HEK293 (cell line): Measurements from ENCODE around the gene DMGDH.

ENCODE experiments used
- CTCF ChIA-PET: fragments of 350-600 bp; formaldehyde crosslinking; extraction: SDS; loops from one replicate; lab custom pipeline; 2021; ENCODE audit warnings: antibody characterized with exemption; lab: Yijun Ruan, JAX
- POLR2A ChIA-PET: fragments of 300-600 bp; formaldehyde crosslinking; extraction: SDS; loops from one replicate; lab custom pipeline; 2020; ENCODE audit warnings: antibody characterized with exemption, inconsistent platforms; lab: Yijun Ruan, JAX
- H3K27ac ChIP-seq: fragments of 200-500 bp; sonication (Bioruptor generic); 2 replicates; pipeline ENCODE4 v1.5.1; 2014; ENCODE audit warnings: low read depth, low read length, control low read depth, inconsistent platforms; ENCODE audit errors: extremely low read depth
- H3K36me3 ChIP-seq, 2 experiments: fragments of 200-500 bp in 1 of 2; sonication (Bioruptor generic) in 1 of 2; 1 replicate in 1 of 2; 2 replicates in 1 of 2; pipeline ENCODE4 v1.5.1; 2014 to 2017; ENCODE audit warnings: inconsistent platforms in 2 of 2, low read length in 2 of 2; ENCODE audit not compliant: control insufficient read depth in 2 of 2, insufficient read depth in 1 of 2
- H3K4me1 ChIP-seq: fragments of 200-500 bp; sonication (Bioruptor generic); 2 replicates; pipeline ENCODE4 v1.5.1; 2014; ENCODE audit warnings: mild to moderate bottlenecking, low read length, inconsistent platforms; ENCODE audit not compliant: control insufficient read depth, insufficient read depth
- H3K4me3 ChIP-seq: 2 replicates; pipeline ENCODE4 v1.5.1; 2011; ENCODE audit warnings: low read depth, mild to moderate bottlenecking, control low read depth, low read length, moderate library complexity
- H3K9me3 ChIP-seq: fragments of 200-500 bp; sonication (Bioruptor generic); 2 replicates; pipeline ENCODE4 v1.5.1; 2014; ENCODE audit warnings: low read depth, low read length, inconsistent platforms; ENCODE audit not compliant: control insufficient read depth, insufficient read depth
- BCL6B ChIP-seq: fragments of 450-650 bp; formaldehyde crosslinking; IDR thresholded peaks from 2 replicates; pipeline ENCODE4 v1.5.1; 2017; ENCODE audit warnings: missing biosample characterization, missing genetic modification characterization
- EGR2 ChIP-seq: fragments of 450-650 bp; formaldehyde crosslinking; IDR thresholded peaks from 2 replicates; pipeline ENCODE4 v1.5.1; 2016; ENCODE audit warnings: low read depth, missing biosample characterization, missing genetic modification characterization
- FEZF1 ChIP-seq: fragments of 450-650 bp; formaldehyde crosslinking; IDR thresholded peaks from 2 replicates; pipeline ENCODE4 v1.5.1; 2016; ENCODE audit warnings: missing biosample characterization, missing genetic modification characterization
- GFI1B ChIP-seq: fragments of 450-650 bp; formaldehyde crosslinking; IDR thresholded peaks from 2 replicates; pipeline ENCODE4 v1.5.1; 2016; ENCODE audit warnings: missing biosample characterization, missing genetic modification characterization
- HIC1 ChIP-seq: fragments of 450-650 bp; formaldehyde crosslinking; IDR thresholded peaks from 2 replicates; pipeline ENCODE4 v1.5.1; 2016; ENCODE audit warnings: missing biosample characterization, missing genetic modification characterization
- IKZF3 ChIP-seq: fragments of 450-650 bp; IDR thresholded peaks from 2 replicates; pipeline ENCODE4 v1.5.0; 2018; ENCODE audit warnings: missing biosample characterization, mild to moderate bottlenecking, missing genetic modification characterization, moderate library complexity
- OSR2 ChIP-seq: fragments of 450-650 bp; formaldehyde crosslinking; IDR thresholded peaks from 2 replicates; pipeline ENCODE4 v1.5.1; 2016; ENCODE audit warnings: missing biosample characterization, missing genetic modification characterization
- PRDM10 ChIP-seq: fragments of 450-650 bp; formaldehyde crosslinking; IDR thresholded peaks from 2 replicates; pipeline ENCODE4 v1.5.1; 2016; ENCODE audit warnings: missing biosample characterization, missing genetic modification characterization
- PRDM6 ChIP-seq: fragments of 450-650 bp; formaldehyde crosslinking; IDR thresholded peaks from 2 replicates; pipeline ENCODE4 v1.5.1; 2017; ENCODE audit warnings: missing biosample characterization, missing genetic modification characterization
- ZNF157 ChIP-seq: fragments of 450-650 bp; formaldehyde crosslinking; IDR thresholded peaks from 2 replicates; pipeline ENCODE4 v1.5.1; 2016; ENCODE audit warnings: missing biosample characterization, missing genetic modification characterization
- ZNF16 ChIP-seq: fragments of 450-650 bp; formaldehyde crosslinking; IDR thresholded peaks from 2 replicates; pipeline ENCODE4 v1.5.1; 2016; ENCODE audit warnings: low read depth, missing biosample characterization, missing genetic modification characterization
- ZNF239 ChIP-seq: fragments of 450-650 bp; formaldehyde crosslinking; IDR thresholded peaks from 2 replicates; pipeline ENCODE4 v1.5.1; 2016; ENCODE audit warnings: missing biosample characterization, missing genetic modification characterization
- ZNF394 ChIP-seq: fragments of 450-650 bp; formaldehyde crosslinking; IDR thresholded peaks from 2 replicates; pipeline ENCODE4 v1.5.1; 2016; ENCODE audit warnings: missing biosample characterization, missing genetic modification characterization, mild to moderate bottlenecking, moderate library complexity, borderline replicate concordance
- ZNF404 ChIP-seq: fragments of 450-650 bp; formaldehyde crosslinking; IDR thresholded peaks from 2 replicates; pipeline ENCODE4 v1.5.1; 2017; ENCODE audit warnings: missing biosample characterization, missing genetic modification characterization
- ZNF513 ChIP-seq: fragments of 450-650 bp; IDR thresholded peaks from 2 replicates; pipeline ENCODE4 v1.5.1; 2018; ENCODE audit warnings: missing biosample characterization, missing genetic modification characterization
- ZNF549 ChIP-seq: fragments of 450-650 bp; IDR thresholded peaks from 2 replicates; pipeline ENCODE4 v1.5.1; 2018; ENCODE audit warnings: missing biosample characterization, missing genetic modification characterization, mild to moderate bottlenecking, inconsistent platforms, moderate library complexity
- ZNF76 ChIP-seq: fragments of 450-650 bp; formaldehyde crosslinking; IDR thresholded peaks from 2 replicates; pipeline ENCODE4; 2016; ENCODE audit warnings: low read depth, missing biosample characterization, missing genetic modification characterization, borderline replicate concordance
- ZSCAN30 ChIP-seq: fragments of 450-650 bp; IDR thresholded peaks from 2 replicates; pipeline ENCODE4 v1.5.1; 2018; ENCODE audit warnings: missing biosample characterization, mild to moderate bottlenecking, missing genetic modification characterization, moderate library complexity

The DMGDH gene

GRCh38 chr5:78974011-78974410 is 95.5 kb downstream of the DMGDH start (continued):
- no peak for TF ChIP-seq ZNF513 (tag by site-specific recombination)
- no peak for TF ChIP-seq ZNF404
- TF ChIP-seq ZNF394 = no peak
- no peak for TF ChIP-seq EGR2 (tag by site-specific recombination)
- TF ChIP-seq ZNF239 (tag by site-specific recombination) = no peak
- TF ChIP-seq ZNF76 (tag by site-specific recombination) = no peak
- TF ChIP-seq ZNF157 (tag by site-specific recombination) = no peak

GRCh38 chr5:78972654-78973428 is 96.6 kb downstream of the DMGDH start:
- H3K4me3 ChIP-seq = no peak overlapping the region
- ChIA-PET POLR2A (no interaction called here), CTCF (interaction anchor here (0.9 to 2.9 kb wide), 4 partner anchors 8 to 73 kb away, joined by 3 to 11 read pairs (median 8); no protein-coding TSS in a partner anchor)
- H3K9me3 ChIP-seq = no peaks in the 10 kb centered on the region
- H3K4me1 ChIP-seq = peaks cover 20% of the 10 kb centered on the region
- no peaks in the 10 kb centered on the region for H3K36me3 ChIP-seq
- 0 out of 2 replicates have a peak overlapping the region, but pooled peaks have one; percentile 32 for H3K27ac ChIP-seq
- peak; percentile 58 for TF ChIP-seq OSR2 (tag by site-specific recombination)
- peak; percentile 91 for TF ChIP-seq BCL6B (tag by site-specific recombination)
- TF ChIP-seq ZNF394 = peak; percentile 38; the same call in 1 of the 2 replicates
- peak; percentile 76 for TF ChIP-seq GFI1B (tag by site-specific recombination)
- TF ChIP-seq FEZF1 (tag by site-specific recombination) = peak; percentile 65
- TF ChIP-seq HIC1 (tag by site-specific recombination) = no peak
- no peak for TF ChIP-seq ZNF549 (tag by site-specific recombination)
- peak; percentile 62 for TF ChIP-seq PRDM6
- peak; percentile 44; the same call in 1 of the 2 replicates for TF ChIP-seq IKZF3 (tag by site-specific recombination)

- POLR2A ChIA-PET = no interaction called here
- Histone ChIP-seq H3K4me1 (peaks cover 20% of the 10 kb centered on the region), H3K4me3 (no peak overlapping the region), H3K27ac (no peak overlapping the region), H3K9me3 (no peaks in the 10 kb centered on the region)
- TF ChIP-seq ZNF16 (tag by site-specific recombination) (peak; percentile 77), ZSCAN30 (no peak), PRDM10 (0 out of 2 replicates have a peak, but pooled peaks have one; percentile 27)
- TF ChIP-seq, all 188 proteins: peak for 2
- CTCF ChIA-PET = interaction anchor here (0.6 to 2.9 kb wide), 2 partner anchors 73 to 504 kb away, joined by 3 to 11 read pairs; no protein-coding TSS in a partner anchor
- no peaks in the 10 kb centered on the region for H3K36me3 ChIP-seq
Observed at GRCh38 chr5:78971998-78972397, 97.5 kb downstream of the DMGDH start.
